ENCODE results near the gene BRD3OS.

BRD3OS gene

GRCh38 chr9:134004881-134005280 lies 20.4 kb upstream of the BRD3OS start:
- ATAC-seq (ENCODE audit: low read depth) (no peak), DNase-seq (ENCODE audit: low spot score) (no peak)
- H3K27ac ChIP-seq (ENCODE audit: poor library complexity, severe bottlenecking) = no peak overlapping the region
- no peak overlapping the region for H3K4me3 ChIP-seq (ENCODE audit: severe bottlenecking)
- no peaks in the 10 kb centered on the region for H3K9me3 ChIP-seq (ENCODE audit: severe bottlenecking)
- no peaks in the 10 kb centered on the region for H3K27me3 ChIP-seq (ENCODE audit: insufficient read depth, poor library complexity, severe bottlenecking)
- H3K36me3 ChIP-seq (ENCODE audit: low read depth) = no peaks in the 10 kb centered on the region
- H3K4me1 ChIP-seq (ENCODE audit: insufficient read depth, poor library complexity, severe bottlenecking) = no peaks in the 10 kb centered on the region
- no peak for TF ChIP-seq CTCF (IDR thresholded peaks at IDR 0.05; ENCODE audit: poor library complexity, severe bottlenecking)

GRCh38 chr9:134005381-134005780 lies 19.9 kb upstream of the BRD3OS start:
- DNase-seq (ENCODE audit: low spot score) = no peak
- no peaks in the 10 kb centered on the region for H3K9me3 ChIP-seq (ENCODE audit: severe bottlenecking)
- no peaks in the 10 kb centered on the region for H3K27me3 ChIP-seq (ENCODE audit: insufficient read depth, poor library complexity, severe bottlenecking)
- H3K4me3 ChIP-seq (ENCODE audit: severe bottlenecking) = no peak overlapping the region
- no peak overlapping the region for H3K27ac ChIP-seq (ENCODE audit: poor library complexity, severe bottlenecking)
- TF ChIP-seq CTCF (IDR thresholded peaks at IDR 0.05; ENCODE audit: poor library complexity, severe bottlenecking) = no peak
- no peaks in the 10 kb centered on the region for H3K4me1 ChIP-seq (ENCODE audit: insufficient read depth, poor library complexity, severe bottlenecking)
- ATAC-seq (ENCODE audit: low read depth) = no peak
- H3K36me3 ChIP-seq (ENCODE audit: low read depth) = no peaks in the 10 kb centered on the region

GRCh38 chr9:134007150-134007549 lies 18.1 kb upstream of the BRD3OS start:
- Histone ChIP-seq H3K27ac (ENCODE audit: poor library complexity, severe bottlenecking) (no peak overlapping the region), H3K4me3 (ENCODE audit: severe bottlenecking) (no peak overlapping the region), H3K36me3 (ENCODE audit: low read depth) (no peaks in the 10 kb centered on the region), H3K27me3 (ENCODE audit: insufficient read depth, poor library complexity, severe bottlenecking) (no peaks in the 10 kb centered on the region), H3K4me1 (ENCODE audit: insufficient read depth, poor library complexity, severe bottlenecking) (no peaks in the 10 kb centered on the region), H3K9me3 (ENCODE audit: severe bottlenecking) (no peaks in the 10 kb centered on the region)
- no peak for TF ChIP-seq CTCF (IDR thresholded peaks at IDR 0.05; ENCODE audit: poor library complexity, severe bottlenecking)
- no peak for DNase-seq (ENCODE audit: low spot score)
- ATAC-seq (ENCODE audit: low read depth) = no peak

GRCh38 chr9:134007571-134007970 lies 17.7 kb upstream of the BRD3OS start:
- H3K27ac ChIP-seq (ENCODE audit: poor library complexity, severe bottlenecking) = no peak overlapping the region
- ATAC-seq (ENCODE audit: low read depth) (no peak), DNase-seq (ENCODE audit: low spot score) (no peak)
- no peak for TF ChIP-seq CTCF (IDR thresholded peaks at IDR 0.05; ENCODE audit: poor library complexity, severe bottlenecking)
- H3K4me3 ChIP-seq (ENCODE audit: severe bottlenecking) = no peak overlapping the region
- no peaks in the 10 kb centered on the region for H3K36me3 ChIP-seq (ENCODE audit: low read depth)
- no peaks in the 10 kb centered on the region for H3K4me1 ChIP-seq (ENCODE audit: insufficient read depth, poor library complexity, severe bottlenecking)
- H3K9me3 ChIP-seq (ENCODE audit: severe bottlenecking) = no peaks in the 10 kb centered on the region
- no peaks in the 10 kb centered on the region for H3K27me3 ChIP-seq (ENCODE audit: insufficient read depth, poor library complexity, severe bottlenecking)

GRCh38 chr9:134010310-134011173 lies 14.7 kb upstream of the BRD3OS start:
- TF ChIP-seq CTCF (IDR thresholded peaks at IDR 0.05; ENCODE audit: poor library complexity, severe bottlenecking) = no peak
- Histone ChIP-seq H3K4me3 (ENCODE audit: severe bottlenecking) (no peak overlapping the region), H3K27me3 (ENCODE audit: insufficient read depth, poor library complexity, severe bottlenecking) (no peaks in the 10 kb centered on the region), H3K4me1 (ENCODE audit: insufficient read depth, poor library complexity, severe bottlenecking) (no peaks in the 10 kb centered on the region), H3K36me3 (ENCODE audit: low read depth) (no peaks in the 10 kb centered on the region), H3K9me3 (ENCODE audit: severe bottlenecking) (no peaks in the 10 kb centered on the region), H3K27ac (ENCODE audit: poor library complexity, severe bottlenecking) (no peak overlapping the region)
- ATAC-seq (ENCODE audit: low read depth) = no peak
- peak; percentile 29 for DNase-seq (ENCODE audit: low spot score)

Measured in RWPE2 (cell line).